Panc1 (cell line): ENCODE data around the gene NAGS. TPM values are rescaled to one million over a fixed set of nuclear protein-coding genes. Genes with fewer than 3 reads are reported as not detected.

ENCODE experiments used
- ATAC-seq: fragments of 200-7000 bp; cut with Tn5 transposase; 2 replicates; pipeline ENCODE4 v1.9.1; 2020; ENCODE audit warnings: mild to moderate bottlenecking, moderate library complexity
- BruUV-seq: library from RNA; stranded (reverse); fragments of 400-500 nt; replicated peaks from 2 replicates; lab custom pipeline; 2021; lab: Mats Ljungman, UMichigan
- CTCF ChIA-PET: fragments of 300-600 bp; sonication (Branson Sonifier 250); formaldehyde crosslinking; loops from one replicate; lab custom pipeline; 2022; ENCODE audit warnings: antibody characterized with exemption; lab: Charles Lee
- POLR2A ChIA-PET: fragments of 300-600 bp; sonication (Branson Sonifier 250); formaldehyde crosslinking; loops from one replicate; lab custom pipeline; 2022; ENCODE audit warnings: antibody characterized with exemption; lab: Charles Lee
- DNase-seq: peaks from one replicate; pipeline ENCODE4 v3.0.0-alpha.2; 2010; ENCODE audit warnings: low read depth, low spot score
- H3K27ac ChIP-seq: 2 replicates; pipeline ENCODE4 v1.5.1; 2011; ENCODE audit warnings: mild to moderate bottlenecking, low read length, inconsistent platforms
- H3K27me3 ChIP-seq: fragments of 200-500 bp; sonication (Bioruptor generic); 2 replicates; pipeline ENCODE4 v1.6.0; 2014; ENCODE audit warnings: low read length, inconsistent platforms; ENCODE audit not compliant: control insufficient read depth, insufficient read depth
- H3K36me3 ChIP-seq: fragments of 200-500 bp; sonication (Bioruptor generic); 2 replicates; pipeline ENCODE4 v1.5.1; 2014; ENCODE audit warnings: inconsistent platforms, mild to moderate bottlenecking, low read length, moderate library complexity; ENCODE audit not compliant: control insufficient read depth, insufficient read depth
- H3K4me1 ChIP-seq: 2 replicates; pipeline ENCODE4 v1.5.1; 2011; ENCODE audit warnings: inconsistent platforms, mild to moderate bottlenecking, low read length, moderate library complexity; ENCODE audit not compliant: control insufficient read depth, insufficient read depth
- H3K4me3 ChIP-seq, 2 experiments: 2 replicates each; pipeline ENCODE4 v1.5.1; 2011 to 2012; ENCODE audit warnings: low read depth in 2 of 2, low read length in 2 of 2, mild to moderate bottlenecking in 2 of 2, inconsistent platforms in 1 of 2, moderate library complexity in 1 of 2
- H3K9me3 ChIP-seq: fragments of 200-500 bp; sonication (Bioruptor generic); 2 replicates; pipeline ENCODE4 v1.5.1; 2014; ENCODE audit warnings: low read depth, mild to moderate bottlenecking, inconsistent platforms, low read length, moderate library complexity; ENCODE audit not compliant: control insufficient read depth, insufficient read depth
- POLR2AphosphoS5 ChIP-seq: IDR thresholded peaks from 2 replicates; pipeline ENCODE4 v1.6.1; 2012; ENCODE audit warnings: mild to moderate bottlenecking, low read depth, low read length, moderate library complexity
- SIN3A ChIP-seq: IDR thresholded peaks from 2 replicates; pipeline ENCODE4 v1.6.1; 2012; ENCODE audit warnings: low read depth, mild to moderate bottlenecking, low read length, moderate library complexity, borderline replicate concordance; ENCODE audit not compliant: insufficient read depth
- TCF7L2 ChIP-seq: IDR thresholded peaks from 2 replicates; pipeline ENCODE4 v1.6.1; 2011; ENCODE audit warnings: mild to moderate bottlenecking, low read depth, low read length, inconsistent platforms
- in situ Hi-C: cut with HindIII; loops from 2 replicates; pipeline ENCODE4 v1.10.0; 2016; ENCODE audit warnings: low sequenced_read_pairs, low pct_unique_long_range_greater_than_20kb
- intact Hi-C: fragments of 100-400 bp; cut with micrococcal nuclease; formaldehyde crosslinking; loops from one replicate; pipeline ENCODE4 v1.10.0; 2022; ENCODE audit not compliant: unreplicated experiment
- total RNA-seq: library from RNA; stranded (reverse); gene quantifications from one replicate; pipeline ENCODE4 v1.2.1, GENCODE V29; 2021; ENCODE audit not compliant: unreplicated experiment
- TF ChIP-seq, protein P1 (sequence below), 2 experiments: IDR thresholded peaks; 2 replicates each; pipeline ENCODE4 v1.6.1; 2011 to 2012; ENCODE audit warnings: low read depth in 2 of 2, control low read depth in 1 of 2, low read length in 1 of 2, mild to moderate bottlenecking in 1 of 2, moderate library complexity in 1 of 2; ENCODE audit not compliant: insufficient read depth in 1 of 2
- TF ChIP-seq, protein P2 (sequence below): fragments of 450-650 bp; IDR thresholded peaks from 2 replicates; pipeline ENCODE4 v1.5.1; 2017; ENCODE audit warnings: mild to moderate bottlenecking

Gene NAGS
- total RNA-seq, 1 experiment from 2014 or later, result 2.7 TPM

DNA sequence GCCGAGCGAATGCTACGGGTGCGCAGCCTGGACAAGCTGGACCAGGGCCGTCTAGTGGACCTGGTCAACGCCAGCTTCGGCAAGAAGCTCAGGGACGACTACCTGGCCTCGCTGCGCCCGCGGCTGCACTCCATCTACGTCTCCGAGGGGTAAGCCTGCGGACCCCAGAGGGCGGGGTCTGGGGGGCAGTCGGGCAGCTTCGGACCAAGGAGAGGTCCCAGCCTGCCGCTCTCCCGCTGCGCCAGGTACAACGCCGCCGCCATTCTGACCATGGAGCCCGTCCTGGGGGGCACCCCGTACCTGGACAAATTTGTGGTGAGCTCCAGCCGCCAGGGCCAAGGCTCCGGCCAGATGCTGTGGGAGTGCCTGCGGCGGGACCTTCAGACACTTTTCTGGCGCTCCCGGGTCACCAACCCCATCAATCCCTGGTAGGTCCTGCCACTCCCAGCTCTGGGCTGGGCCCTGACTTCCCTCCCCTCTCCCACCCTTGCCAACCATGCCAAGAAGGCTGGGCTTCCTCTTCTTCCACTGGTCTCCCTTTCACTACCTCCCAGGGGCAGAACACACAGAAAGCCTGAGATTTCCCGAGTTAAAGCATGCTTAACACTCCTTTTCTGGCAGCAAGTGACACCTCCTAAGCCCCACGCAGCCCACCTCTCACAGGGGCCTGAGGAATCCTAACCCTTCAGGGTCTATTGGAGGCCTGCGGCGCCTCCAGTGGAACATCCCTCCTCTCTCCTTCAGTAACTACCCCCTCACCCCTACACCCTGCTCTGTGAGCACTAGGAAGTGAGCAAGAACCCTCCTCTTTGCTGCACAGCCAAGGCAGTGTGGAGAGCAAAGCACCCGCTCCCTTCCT lies 3.2 kb downstream of the NAGS start:
- ChIA-PET CTCF (interaction anchor here (0.9 to 1.7 kb wide), 2 partner anchors 98 to 131 kb away, joined by 3 to 10 read pairs; no protein-coding TSS in a partner anchor), POLR2A (no interaction called here)
- Histone ChIP-seq H3K9me3 (no peaks in the 10 kb centered on the region), H3K4me3 (peak overlapping the region; percentile 69 to 76), H3K4me1 (peaks cover 8% of the 10 kb centered on the region), H3K36me3 (no peaks in the 10 kb centered on the region; the same call in 1 of the 2 replicates), H3K27me3 (no peaks in the 10 kb centered on the region), H3K27ac (peak overlapping the region; percentile 81)
- ATAC-seq (peak; percentile 30), DNase-seq (no peak)
- in situ Hi-C loops (no loop called here), intact Hi-C loops (no loop called here)
- BruUV-seq, result no TSS peak
- TF ChIP-seq SIN3A (0 out of 2 replicates have a peak, but pooled peaks have one; percentile 63), POLR2AphosphoS5 (no peak)

DNA sequence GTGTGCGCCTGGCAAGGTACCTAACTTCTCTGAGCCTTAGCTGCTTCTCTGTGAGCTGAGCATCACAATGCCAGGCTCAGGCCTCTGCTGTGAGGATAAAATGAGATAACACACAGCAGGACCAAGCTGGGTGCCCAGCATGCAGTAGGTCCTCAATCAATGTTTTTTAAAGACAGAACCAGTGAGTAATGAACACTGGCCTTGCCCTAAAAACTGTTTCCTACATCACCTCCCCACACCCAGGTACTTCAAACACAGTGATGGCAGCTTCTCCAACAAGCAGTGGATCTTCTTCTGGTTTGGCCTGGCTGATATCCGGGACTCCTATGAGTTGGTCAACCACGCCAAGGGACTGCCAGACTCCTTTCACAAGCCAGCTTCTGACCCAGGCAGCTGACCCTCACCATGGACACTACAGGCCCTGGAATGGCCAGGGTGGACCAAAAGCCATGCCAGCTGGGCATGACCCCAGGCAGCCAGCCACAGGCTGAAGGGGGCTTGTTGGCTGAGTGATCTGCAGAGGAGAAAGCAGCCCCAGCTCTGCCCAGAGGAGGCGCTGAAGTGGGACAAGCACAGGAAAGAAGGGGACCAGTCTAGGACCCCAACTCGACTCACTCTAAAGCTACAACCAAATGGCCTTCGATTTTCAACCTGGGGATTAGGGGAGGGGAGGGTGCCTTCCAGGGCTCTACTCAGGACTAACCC lies 3.9 kb downstream of the NAGS start:
- TF ChIP-seq TCF7L2 (no peak), SIN3A (no peak), POLR2AphosphoS5 (no peak)
- TF ChIP-seq, protein P1, sequence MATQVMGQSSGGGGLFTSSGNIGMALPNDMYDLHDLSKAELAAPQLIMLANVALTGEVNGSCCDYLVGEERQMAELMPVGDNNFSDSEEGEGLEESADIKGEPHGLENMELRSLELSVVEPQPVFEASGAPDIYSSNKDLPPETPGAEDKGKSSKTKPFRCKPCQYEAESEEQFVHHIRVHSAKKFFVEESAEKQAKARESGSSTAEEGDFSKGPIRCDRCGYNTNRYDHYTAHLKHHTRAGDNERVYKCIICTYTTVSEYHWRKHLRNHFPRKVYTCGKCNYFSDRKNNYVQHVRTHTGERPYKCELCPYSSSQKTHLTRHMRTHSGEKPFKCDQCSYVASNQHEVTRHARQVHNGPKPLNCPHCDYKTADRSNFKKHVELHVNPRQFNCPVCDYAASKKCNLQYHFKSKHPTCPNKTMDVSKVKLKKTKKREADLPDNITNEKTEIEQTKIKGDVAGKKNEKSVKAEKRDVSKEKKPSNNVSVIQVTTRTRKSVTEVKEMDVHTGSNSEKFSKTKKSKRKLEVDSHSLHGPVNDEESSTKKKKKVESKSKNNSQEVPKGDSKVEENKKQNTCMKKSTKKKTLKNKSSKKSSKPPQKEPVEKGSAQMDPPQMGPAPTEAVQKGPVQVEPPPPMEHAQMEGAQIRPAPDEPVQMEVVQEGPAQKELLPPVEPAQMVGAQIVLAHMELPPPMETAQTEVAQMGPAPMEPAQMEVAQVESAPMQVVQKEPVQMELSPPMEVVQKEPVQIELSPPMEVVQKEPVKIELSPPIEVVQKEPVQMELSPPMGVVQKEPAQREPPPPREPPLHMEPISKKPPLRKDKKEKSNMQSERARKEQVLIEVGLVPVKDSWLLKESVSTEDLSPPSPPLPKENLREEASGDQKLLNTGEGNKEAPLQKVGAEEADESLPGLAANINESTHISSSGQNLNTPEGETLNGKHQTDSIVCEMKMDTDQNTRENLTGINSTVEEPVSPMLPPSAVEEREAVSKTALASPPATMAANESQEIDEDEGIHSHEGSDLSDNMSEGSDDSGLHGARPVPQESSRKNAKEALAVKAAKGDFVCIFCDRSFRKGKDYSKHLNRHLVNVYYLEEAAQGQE (IDR thresholded peaks at IDR 0.05; ENCODE audit: insufficient read depth in 1 of 2, low read depth in 2 of 2, low read length in 1 of 2), result no peak
- TF ChIP-seq, protein P2, sequence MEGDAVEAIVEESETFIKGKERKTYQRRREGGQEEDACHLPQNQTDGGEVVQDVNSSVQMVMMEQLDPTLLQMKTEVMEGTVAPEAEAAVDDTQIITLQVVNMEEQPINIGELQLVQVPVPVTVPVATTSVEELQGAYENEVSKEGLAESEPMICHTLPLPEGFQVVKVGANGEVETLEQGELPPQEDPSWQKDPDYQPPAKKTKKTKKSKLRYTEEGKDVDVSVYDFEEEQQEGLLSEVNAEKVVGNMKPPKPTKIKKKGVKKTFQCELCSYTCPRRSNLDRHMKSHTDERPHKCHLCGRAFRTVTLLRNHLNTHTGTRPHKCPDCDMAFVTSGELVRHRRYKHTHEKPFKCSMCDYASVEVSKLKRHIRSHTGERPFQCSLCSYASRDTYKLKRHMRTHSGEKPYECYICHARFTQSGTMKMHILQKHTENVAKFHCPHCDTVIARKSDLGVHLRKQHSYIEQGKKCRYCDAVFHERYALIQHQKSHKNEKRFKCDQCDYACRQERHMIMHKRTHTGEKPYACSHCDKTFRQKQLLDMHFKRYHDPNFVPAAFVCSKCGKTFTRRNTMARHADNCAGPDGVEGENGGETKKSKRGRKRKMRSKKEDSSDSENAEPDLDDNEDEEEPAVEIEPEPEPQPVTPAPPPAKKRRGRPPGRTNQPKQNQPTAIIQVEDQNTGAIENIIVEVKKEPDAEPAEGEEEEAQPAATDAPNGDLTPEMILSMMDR, result no peak
- ChIA-PET CTCF (no interaction called here), POLR2A (no interaction called here)
- TSS peak; percentile 82 for BruUV-seq
- ATAC-seq (no peak), DNase-seq (no peak)
- Histone ChIP-seq H3K36me3 (no peaks in the 10 kb centered on the region; the same call in 1 of the 2 replicates), H3K27ac (peak overlapping the region; percentile 81; the same call in 1 of the 2 replicates), H3K4me1 (peaks cover 8% of the 10 kb centered on the region), H3K9me3 (no peaks in the 10 kb centered on the region), H3K4me3 (peak overlapping the region; percentile 69 to 76), H3K27me3 (no peaks in the 10 kb centered on the region)
- intact Hi-C loops (no loop called here), in situ Hi-C loops (no loop called here)
